Upper lobe of left lung (tissue), 6 donors: Measurements from ENCODE around the gene DFFB. TPM values are rescaled to one million over a fixed set of nuclear protein-coding genes. Genes with fewer than 3 reads are reported as not detected.
A peak's percentile ranks its signal among the peaks of the same experiment; 100 is the strongest.

Experiments
- ATAC-seq, 2 donors: fragments of 200-7000 bp; cut with Tn5 transposase; one replicate each; pipeline ENCODE4 v1.9.1; 2022; ENCODE audit warnings: mild to moderate bottlenecking in 2 of 2, moderate library complexity in 2 of 2; ENCODE audit not compliant: low FRiP score in 2 of 2
- DNase-seq, 2 donors: peaks; one replicate each; pipeline ENCODE4 v3.0.0-alpha.2; 2019 to 2020
- H3K27ac ChIP-seq, 4 donors: fragments of 200-600 bp; sonication (generic); one replicate each; pipeline ENCODE4 v1.5.1; 2016 to 2019
- H3K27me3 ChIP-seq, 4 donors: fragments of 200-600 bp; sonication (generic); one replicate each; pipeline ENCODE4 v1.5.1; 2017 to 2019
- H3K36me3 ChIP-seq, 4 donors: fragments of 200-600 bp; sonication (generic); one replicate each; pipeline ENCODE4 v1.5.1; 2016 to 2019
- H3K4me1 ChIP-seq, 4 donors: fragments of 200-600 bp; sonication (generic); one replicate each; pipeline ENCODE4 v1.5.1; 2018 to 2019
- H3K4me3 ChIP-seq, 4 donors: fragments of 200-600 bp; sonication (generic); one replicate each; pipeline ENCODE4 v1.5.1; 2017 to 2019; ENCODE audit warnings: mild to moderate bottlenecking in 2 of 4, moderate library complexity in 1 of 4
- H3K9me3 ChIP-seq, 4 donors: fragments of 200-600 bp; sonication (generic); one replicate each; pipeline ENCODE4 v1.5.1; 2018 to 2019
- CTCF ChIP-seq, 6 experiments: fragments of 450-650 bp in 4 of 6; fragments of 200-600 bp in 2 of 6; sonication (generic) in 2 of 6; IDR thresholded peaks; one replicate each; pipeline ENCODE4 v1.5.1; 2016 to 2019; ENCODE audit warnings: antibody characterized with exemption in 6 of 6
- EP300 ChIP-seq, 4 donors: sonication (generic); formaldehyde crosslinking; IDR thresholded peaks; one replicate each; pipeline ENCODE4 v1.5.1; 2017; ENCODE audit warnings: antibody characterized with exemption in 4 of 4, control low read depth in 2 of 4
- POLR2A ChIP-seq, 4 donors: fragments of 450-650 bp; IDR thresholded peaks; one replicate each; pipeline ENCODE4 v1.5.1; 2016 to 2017; ENCODE audit warnings: antibody characterized with exemption in 4 of 4, mild to moderate bottlenecking in 2 of 4
- POLR2AphosphoS5 ChIP-seq, 2 donors: sonication (generic); formaldehyde crosslinking; IDR thresholded peaks; one replicate each; pipeline ENCODE4 v1.5.1; 2017; ENCODE audit warnings: antibody characterized with exemption in 2 of 2
- WGBS, 2 donors: methylation state at CpG; one replicate each; pipeline ENCODE4 v1.1.5; 2017 to 2018; 5-methylcytosine and 5-hydroxymethylcytosine counted together
- total RNA-seq, 6 donors: library from RNA; depleted of rRNA in 4 of 6; stranded (reverse); fragments of >200 nt in 4 of 6; gene quantifications; one replicate each; pipeline versions ENCODE4 v1.1.0 to v1.2.1, GENCODE V29; 2016 to 2021
- donor health status: DM: no; HTN: no; CAD: no; lungs with moderate emphysema.
- donor health status: DM: no; HTN: yes; CAD: no; lungs with severe emphysema.

The DFFB gene
- total RNA-seq, 6 donors from 2014 or later: 7.1 to 16.8 (median 9.4) TPM

GRCh38 chr1:3923378-3924185, 66.3 kb downstream of the DFFB start:
- TF ChIP-seq POLR2AphosphoS5 (IDR thresholded peaks at IDR 0.05) (no peak), EP300 (IDR thresholded peaks at IDR 0.05) (no peak), CTCF (IDR thresholded peaks at IDR 0.05) (no peak), POLR2A (IDR thresholded peaks at IDR 0.05) (no peak)
- ATAC-seq: no peak
- Histone ChIP-seq H3K27me3 (no peaks in the 10 kb centered on the region), H3K4me3 (no peak overlapping the region), H3K9me3 (no peaks in the 10 kb centered on the region), H3K36me3 (no peaks in the 10 kb centered on the region), H3K4me1 (no peaks in the 10 kb centered on the region), H3K27ac (no peak overlapping the region)
- 70 to 72% methylated on average over 23 to 25 of the region's 25 CpGs for WGBS, 2 donors
- DNase-seq: peak in 1 of 2 donors; percentile 56

GRCh38 chr1:3924186-3924824, 67.0 kb downstream of the DFFB start:
- peak in 1 of 2 donors; percentile 43 for DNase-seq
- no peaks in the 10 kb centered on the region for H3K4me1 ChIP-seq
- no peak overlapping the region for H3K4me3 ChIP-seq
- H3K27me3 ChIP-seq: no peaks in the 10 kb centered on the region
- no peaks in the 10 kb centered on the region for H3K9me3 ChIP-seq
- 34 to 56% methylated on average over 2 to 10 of the region's 13 CpGs for WGBS, 2 donors
- H3K36me3 ChIP-seq: no peaks in the 10 kb centered on the region
- no peak for TF ChIP-seq POLR2A (IDR thresholded peaks at IDR 0.05)
- TF ChIP-seq POLR2AphosphoS5 (IDR thresholded peaks at IDR 0.05): no peak
- no peak for TF ChIP-seq EP300 (IDR thresholded peaks at IDR 0.05)
- TF ChIP-seq CTCF (IDR thresholded peaks at IDR 0.05): no peak
- no peak for ATAC-seq
- H3K27ac ChIP-seq: no peak overlapping the region

GRCh38 chr1:3924825-3925220, 67.5 kb downstream of the DFFB start:
- ATAC-seq (no peak), DNase-seq (no peak)
- H3K27ac ChIP-seq: no peak overlapping the region
- 26 to 46% methylated on average over 3 of the region's 3 CpGs for WGBS, 2 donors
- no peak overlapping the region for H3K4me3 ChIP-seq
- no peaks in the 10 kb centered on the region for H3K36me3 ChIP-seq
- no peaks in the 10 kb centered on the region for H3K9me3 ChIP-seq
- no peaks in the 10 kb centered on the region for H3K27me3 ChIP-seq
- no peaks in the 10 kb centered on the region for H3K4me1 ChIP-seq
- TF ChIP-seq POLR2AphosphoS5 (IDR thresholded peaks at IDR 0.05): no peak
- no peak for TF ChIP-seq EP300 (IDR thresholded peaks at IDR 0.05)
- no peak for TF ChIP-seq POLR2A (IDR thresholded peaks at IDR 0.05)
- TF ChIP-seq CTCF (IDR thresholded peaks at IDR 0.05): no peak

- H3K9me3 ChIP-seq: no peaks in the 10 kb centered on the region
- H3K27me3 ChIP-seq: no peaks in the 10 kb centered on the region
- 65 to 84% methylated on average over 4 to 12 of the region's 12 CpGs for WGBS, 2 donors
- DNase-seq (peak in 1 of 2 donors; percentile 51), ATAC-seq (no peak)
- H3K36me3 ChIP-seq: no peaks in the 10 kb centered on the region
- no peak overlapping the region for H3K27ac ChIP-seq
- TF ChIP-seq POLR2A (IDR thresholded peaks at IDR 0.05) (no peak), POLR2AphosphoS5 (IDR thresholded peaks at IDR 0.05) (no peak), CTCF (IDR thresholded peaks at IDR 0.05) (no peak), EP300 (IDR thresholded peaks at IDR 0.05) (no peak)
- H3K4me3 ChIP-seq: no peak overlapping the region
- H3K4me1 ChIP-seq: no peaks in the 10 kb centered on the region
Observed at GRCh38 chr1:3925256-3925655, 68.0 kb downstream of the DFFB start.
